HEK293 (cell line): ENCODE measurements around the gene HMOX1.

Experiments
- CTCF ChIA-PET: fragments of 350-600 bp; formaldehyde crosslinking; extraction: SDS; loops from one replicate; lab custom pipeline; 2021; ENCODE audit warnings: antibody characterized with exemption; lab: Yijun Ruan, JAX
- POLR2A ChIA-PET: fragments of 300-600 bp; formaldehyde crosslinking; extraction: SDS; loops from one replicate; lab custom pipeline; 2020; ENCODE audit warnings: antibody characterized with exemption, inconsistent platforms; lab: Yijun Ruan, JAX
- H3K27ac ChIP-seq: fragments of 200-500 bp; sonication (Bioruptor generic); 2 replicates; pipeline ENCODE4 v1.5.1; 2014; ENCODE audit warnings: low read depth, low read length, control low read depth, inconsistent platforms; ENCODE audit errors: extremely low read depth
- H3K36me3 ChIP-seq, 2 experiments: fragments of 200-500 bp in 1 of 2; sonication (Bioruptor generic) in 1 of 2; 1 replicate in 1 of 2; 2 replicates in 1 of 2; pipeline ENCODE4 v1.5.1; 2014 to 2017; ENCODE audit warnings: inconsistent platforms in 2 of 2, low read length in 2 of 2; ENCODE audit not compliant: control insufficient read depth in 2 of 2, insufficient read depth in 1 of 2
- H3K4me1 ChIP-seq: fragments of 200-500 bp; sonication (Bioruptor generic); 2 replicates; pipeline ENCODE4 v1.5.1; 2014; ENCODE audit warnings: mild to moderate bottlenecking, low read length, inconsistent platforms; ENCODE audit not compliant: control insufficient read depth, insufficient read depth
- H3K4me3 ChIP-seq: 2 replicates; pipeline ENCODE4 v1.5.1; 2011; ENCODE audit warnings: low read depth, mild to moderate bottlenecking, control low read depth, low read length, moderate library complexity
- H3K9me3 ChIP-seq: fragments of 200-500 bp; sonication (Bioruptor generic); 2 replicates; pipeline ENCODE4 v1.5.1; 2014; ENCODE audit warnings: low read depth, low read length, inconsistent platforms; ENCODE audit not compliant: control insufficient read depth, insufficient read depth
- CTCF ChIP-seq: fragments of 450-650 bp; formaldehyde crosslinking; IDR thresholded peaks from 2 replicates; pipeline ENCODE4 v1.5.1; 2016; ENCODE audit warnings: missing biosample characterization, missing genetic modification characterization
- GLI4 ChIP-seq: fragments of 450-650 bp; formaldehyde crosslinking; IDR thresholded peaks from 2 replicates; pipeline ENCODE4 v1.5.1; 2016; ENCODE audit warnings: missing biosample characterization, missing genetic modification characterization
- KLF16 ChIP-seq: fragments of 450-650 bp; formaldehyde crosslinking; IDR thresholded peaks from 2 replicates; pipeline ENCODE4 v1.5.1; 2017; ENCODE audit warnings: missing biosample characterization, missing genetic modification characterization
- KLF7 ChIP-seq: fragments of 450-650 bp; formaldehyde crosslinking; IDR thresholded peaks from 2 replicates; pipeline ENCODE4 v1.5.1; 2016; ENCODE audit warnings: missing biosample characterization, missing genetic modification characterization, borderline replicate concordance
- KLF9 ChIP-seq: fragments of 450-650 bp; formaldehyde crosslinking; IDR thresholded peaks from 2 replicates; pipeline ENCODE4 v1.5.1; 2016; ENCODE audit warnings: missing biosample characterization, missing genetic modification characterization, low read depth
- PBX3 ChIP-seq: sonication (generic); formaldehyde crosslinking; IDR thresholded peaks from 2 replicates; pipeline ENCODE4 v1.8.1; 2022; ENCODE audit warnings: mild to moderate bottlenecking, moderate library complexity, missing genetic modification reagents
- ZBTB17 ChIP-seq: fragments of 450-650 bp; formaldehyde crosslinking; IDR thresholded peaks from 2 replicates; pipeline ENCODE4 v1.5.1; 2016; ENCODE audit warnings: missing biosample characterization, missing genetic modification characterization
- ZBTB6 ChIP-seq: fragments of 450-650 bp; formaldehyde crosslinking; IDR thresholded peaks from 2 replicates; pipeline ENCODE4 v1.5.1; 2017; ENCODE audit warnings: missing biosample characterization, missing genetic modification characterization
- ZFP37 ChIP-seq: fragments of 450-650 bp; formaldehyde crosslinking; IDR thresholded peaks from 2 replicates; pipeline ENCODE4 v1.5.1; 2016; ENCODE audit warnings: missing biosample characterization, missing genetic modification characterization
- ZNF155 ChIP-seq: fragments of 450-650 bp; formaldehyde crosslinking; IDR thresholded peaks from 2 replicates; pipeline ENCODE4 v1.5.1; 2016; ENCODE audit warnings: missing biosample characterization, missing genetic modification characterization
- ZNF211 ChIP-seq: fragments of 450-650 bp; formaldehyde crosslinking; IDR thresholded peaks from 2 replicates; pipeline ENCODE4 v1.5.1; 2016; ENCODE audit warnings: low read depth, missing biosample characterization, missing genetic modification characterization
- ZNF223 ChIP-seq: fragments of 450-650 bp; formaldehyde crosslinking; IDR thresholded peaks from 2 replicates; pipeline ENCODE4 v1.5.1; 2016; ENCODE audit warnings: missing biosample characterization, missing genetic modification characterization
- ZNF354C ChIP-seq: fragments of 450-650 bp; formaldehyde crosslinking; IDR thresholded peaks from 2 replicates; pipeline ENCODE4 v1.5.1; 2016; ENCODE audit warnings: missing biosample characterization, missing genetic modification characterization, low read depth, borderline replicate concordance
- ZNF48 ChIP-seq: fragments of 450-650 bp; formaldehyde crosslinking; IDR thresholded peaks from 2 replicates; pipeline ENCODE4 v1.5.1; 2016; ENCODE audit warnings: missing biosample characterization, missing genetic modification characterization
- ZNF501 ChIP-seq: fragments of 450-650 bp; formaldehyde crosslinking; IDR thresholded peaks from 2 replicates; pipeline ENCODE4 v1.5.1; 2016; ENCODE audit warnings: missing biosample characterization, missing genetic modification characterization
- ZNF555 ChIP-seq: fragments of 450-650 bp; formaldehyde crosslinking; conservative IDR thresholded peaks from 2 replicates; pipeline ENCODE4 v1.5.1; 2017; ENCODE audit warnings: missing biosample characterization, mild to moderate bottlenecking, missing genetic modification characterization, inconsistent platforms
- ZNF768 ChIP-seq: fragments of 450-650 bp; formaldehyde crosslinking; IDR thresholded peaks from 2 replicates; pipeline ENCODE4 v1.5.1; 2018; ENCODE audit warnings: missing biosample characterization, mild to moderate bottlenecking, missing genetic modification characterization
- ZNF837 ChIP-seq: fragments of 450-650 bp; formaldehyde crosslinking; IDR thresholded peaks from 2 replicates; pipeline ENCODE4 v1.5.1; 2016; ENCODE audit warnings: missing biosample characterization, missing genetic modification characterization
- ZSCAN23 ChIP-seq: fragments of 450-650 bp; formaldehyde crosslinking; IDR thresholded peaks from 2 replicates; pipeline ENCODE4 v1.5.1; 2016; ENCODE audit warnings: missing biosample characterization, missing genetic modification characterization
- ZXDB ChIP-seq: fragments of 450-650 bp; formaldehyde crosslinking; IDR thresholded peaks from 2 replicates; pipeline ENCODE4 v1.5.1; 2016; ENCODE audit warnings: missing biosample characterization, missing genetic modification characterization
- TF ChIP-seq, protein P1 (sequence below): fragments of 450-650 bp; formaldehyde crosslinking; IDR thresholded peaks from 2 replicates; pipeline ENCODE4 v1.5.1; 2017; ENCODE audit warnings: missing biosample characterization, missing genetic modification characterization
- TF ChIP-seq, protein P2 (sequence below): fragments of 450-650 bp; formaldehyde crosslinking; IDR thresholded peaks from 2 replicates; pipeline ENCODE4 v1.5.1; 2016; ENCODE audit warnings: missing biosample characterization, missing genetic modification characterization, borderline replicate concordance
- TF ChIP-seq, protein P3 (sequence below): fragments of 450-650 bp; formaldehyde crosslinking; IDR thresholded peaks from 2 replicates; pipeline ENCODE4 v1.5.1; 2016; ENCODE audit warnings: missing biosample characterization, missing genetic modification characterization

The HMOX1 gene

DNA sequence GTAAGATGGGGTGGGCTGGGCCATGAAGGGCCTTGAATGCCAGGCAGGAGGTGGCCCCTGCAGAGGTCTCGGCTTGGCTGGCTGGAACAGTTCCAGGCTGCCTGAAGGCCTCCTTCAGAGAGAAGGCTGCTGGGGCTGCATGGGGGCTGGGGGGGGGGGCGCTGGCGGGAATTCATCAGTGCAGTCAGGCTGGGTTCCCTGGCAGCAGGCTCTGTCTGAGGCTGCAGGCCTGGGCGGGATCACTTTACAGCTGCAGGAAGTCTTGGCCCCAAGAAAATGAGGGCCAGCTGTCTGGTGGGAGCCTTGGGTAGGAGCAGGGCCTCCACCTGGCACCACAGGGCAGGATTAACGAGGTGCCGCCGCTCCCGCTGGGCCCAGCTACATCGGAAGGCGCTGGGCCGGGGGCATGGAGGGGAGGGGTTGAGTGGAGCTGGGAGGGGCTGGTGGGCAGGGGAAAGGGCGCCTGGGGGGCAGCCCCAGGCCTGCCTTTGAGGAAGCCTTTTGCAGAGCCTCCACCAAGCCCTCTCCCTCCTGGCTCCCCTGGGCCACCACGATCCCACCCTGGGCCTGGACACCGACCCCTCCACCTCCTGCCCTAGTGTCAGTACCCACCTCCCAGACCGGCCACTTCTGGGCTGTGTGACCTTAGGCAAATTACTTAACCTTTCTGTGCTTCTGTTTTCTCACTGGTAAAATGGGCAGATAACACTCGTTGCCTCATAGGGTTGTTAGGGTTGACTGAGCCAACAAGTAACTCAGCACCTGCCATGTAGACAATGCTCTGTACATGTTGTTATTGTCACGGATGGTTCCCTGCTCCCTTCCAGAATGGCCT, 31.0 kb upstream of the HMOX1 start (continued):
- TF ChIP-seq, protein P1, sequence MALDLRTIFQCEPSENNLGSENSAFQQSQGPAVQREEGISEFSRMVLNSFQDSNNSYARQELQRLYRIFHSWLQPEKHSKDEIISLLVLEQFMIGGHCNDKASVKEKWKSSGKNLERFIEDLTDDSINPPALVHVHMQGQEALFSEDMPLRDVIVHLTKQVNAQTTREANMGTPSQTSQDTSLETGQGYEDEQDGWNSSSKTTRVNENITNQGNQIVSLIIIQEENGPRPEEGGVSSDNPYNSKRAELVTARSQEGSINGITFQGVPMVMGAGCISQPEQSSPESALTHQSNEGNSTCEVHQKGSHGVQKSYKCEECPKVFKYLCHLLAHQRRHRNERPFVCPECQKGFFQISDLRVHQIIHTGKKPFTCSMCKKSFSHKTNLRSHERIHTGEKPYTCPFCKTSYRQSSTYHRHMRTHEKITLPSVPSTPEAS (tag by site-specific recombination), result no peak
- TF ChIP-seq ZNF768 (tag by site-specific recombination), result peak; percentile 91; the same call in 1 of the 2 replicates
- no peak for TF ChIP-seq ZNF211 (tag by site-specific recombination)
- TF ChIP-seq ZSCAN23 (tag by site-specific recombination), result no peak

DNA sequence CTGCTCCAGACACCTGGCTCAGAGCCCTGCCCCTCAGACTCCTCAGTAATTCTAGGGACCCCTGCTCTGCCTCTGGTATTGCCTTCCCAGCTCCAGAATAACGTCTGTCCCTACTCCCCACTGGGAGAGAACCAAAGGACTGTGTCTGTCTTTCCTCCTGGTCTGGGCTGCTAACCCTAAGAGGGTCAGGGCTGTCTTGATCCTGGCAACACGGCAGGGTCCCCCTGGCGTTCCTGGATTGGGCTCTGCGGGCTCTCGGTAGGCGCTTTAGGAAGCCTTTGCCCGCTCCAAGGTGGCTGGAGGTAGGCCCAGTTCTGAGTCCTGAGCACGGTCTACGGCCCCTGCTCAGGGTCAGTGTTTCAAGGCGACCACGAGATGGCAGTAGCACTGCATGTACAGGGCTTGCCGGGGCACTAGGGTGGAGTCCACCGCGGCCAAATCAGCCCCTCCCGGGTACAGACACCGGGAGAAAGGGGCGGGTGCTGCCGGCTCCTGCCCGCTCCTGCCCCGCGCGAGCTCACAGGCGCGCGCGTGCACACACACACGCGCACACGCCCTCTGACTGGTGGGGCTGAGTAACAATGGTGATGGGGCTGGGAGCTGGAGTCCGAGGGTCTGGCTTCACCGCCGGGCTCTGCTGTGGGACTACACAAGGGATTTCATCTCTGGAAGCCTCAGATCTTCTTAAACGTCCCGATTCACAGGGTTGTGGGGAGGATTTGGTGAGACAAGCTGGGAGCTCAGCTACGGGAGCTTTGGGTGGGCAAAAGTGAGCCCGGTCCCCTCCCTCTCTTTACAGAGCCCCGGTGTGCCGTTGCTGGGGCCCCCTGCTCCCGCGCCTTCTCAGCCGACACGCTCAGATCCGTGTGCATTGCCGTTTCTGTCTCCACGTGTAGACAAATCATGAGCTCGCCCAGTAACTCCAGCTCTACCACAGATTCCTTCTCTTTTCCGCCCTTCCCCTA, 30.1 kb upstream of the HMOX1 start:
- H3K4me1 ChIP-seq, result no peaks in the 10 kb centered on the region
- peak overlapping the region; percentile 46 for H3K4me3 ChIP-seq
- POLR2A ChIA-PET, result interaction anchor here (0.6 to 1.9 kb wide), 10 partner anchors 10 to 890 kb away, joined by 3 to 5 read pairs (median 3); partner anchors contain the start of genes HMOX1 and TOM1
- peaks cover 0 to 13% of the 10 kb centered on the region in 2 experiments; a peak in 1 of 3 replicates for H3K36me3 ChIP-seq
- no peaks in the 10 kb centered on the region for H3K9me3 ChIP-seq
- CTCF ChIA-PET, result interaction anchor here (0.6 to 2.9 kb wide), 57 partner anchors 9 to 1483 kb away, joined by 3 to 33 read pairs (median 4); partner anchors contain the start of gene HMOX1
- H3K27ac ChIP-seq, result peak overlapping the region; percentile 10; the same call in 1 of the 2 replicates
- peak; percentile 97 for TF ChIP-seq CTCF (tag by site-specific recombination)
- TF ChIP-seq ZNF837, result no peak
- TF ChIP-seq ZFP37 (tag by site-specific recombination), result peak; percentile 56; the same call in 1 of the 2 replicates
- no peak for TF ChIP-seq GLI4 (tag by site-specific recombination)
- TF ChIP-seq ZNF48 (tag by site-specific recombination), result no peak
- TF ChIP-seq ZNF354C (tag by site-specific recombination), result no peak
- peak; percentile 89; the same call in 1 of the 2 replicates for TF ChIP-seq KLF7 (tag by site-specific recombination)
- no peak for TF ChIP-seq ZNF223 (tag by site-specific recombination)
- peak; percentile 65 for TF ChIP-seq ZBTB17 (tag by site-specific recombination)
- peak; percentile 76; the same call in 1 of the 2 replicates for TF ChIP-seq KLF16 (tag by site-specific recombination)
- TF ChIP-seq ZXDB (tag by site-specific recombination), result peak; percentile 47; the same call in 1 of the 2 replicates
- TF ChIP-seq, protein P2, sequence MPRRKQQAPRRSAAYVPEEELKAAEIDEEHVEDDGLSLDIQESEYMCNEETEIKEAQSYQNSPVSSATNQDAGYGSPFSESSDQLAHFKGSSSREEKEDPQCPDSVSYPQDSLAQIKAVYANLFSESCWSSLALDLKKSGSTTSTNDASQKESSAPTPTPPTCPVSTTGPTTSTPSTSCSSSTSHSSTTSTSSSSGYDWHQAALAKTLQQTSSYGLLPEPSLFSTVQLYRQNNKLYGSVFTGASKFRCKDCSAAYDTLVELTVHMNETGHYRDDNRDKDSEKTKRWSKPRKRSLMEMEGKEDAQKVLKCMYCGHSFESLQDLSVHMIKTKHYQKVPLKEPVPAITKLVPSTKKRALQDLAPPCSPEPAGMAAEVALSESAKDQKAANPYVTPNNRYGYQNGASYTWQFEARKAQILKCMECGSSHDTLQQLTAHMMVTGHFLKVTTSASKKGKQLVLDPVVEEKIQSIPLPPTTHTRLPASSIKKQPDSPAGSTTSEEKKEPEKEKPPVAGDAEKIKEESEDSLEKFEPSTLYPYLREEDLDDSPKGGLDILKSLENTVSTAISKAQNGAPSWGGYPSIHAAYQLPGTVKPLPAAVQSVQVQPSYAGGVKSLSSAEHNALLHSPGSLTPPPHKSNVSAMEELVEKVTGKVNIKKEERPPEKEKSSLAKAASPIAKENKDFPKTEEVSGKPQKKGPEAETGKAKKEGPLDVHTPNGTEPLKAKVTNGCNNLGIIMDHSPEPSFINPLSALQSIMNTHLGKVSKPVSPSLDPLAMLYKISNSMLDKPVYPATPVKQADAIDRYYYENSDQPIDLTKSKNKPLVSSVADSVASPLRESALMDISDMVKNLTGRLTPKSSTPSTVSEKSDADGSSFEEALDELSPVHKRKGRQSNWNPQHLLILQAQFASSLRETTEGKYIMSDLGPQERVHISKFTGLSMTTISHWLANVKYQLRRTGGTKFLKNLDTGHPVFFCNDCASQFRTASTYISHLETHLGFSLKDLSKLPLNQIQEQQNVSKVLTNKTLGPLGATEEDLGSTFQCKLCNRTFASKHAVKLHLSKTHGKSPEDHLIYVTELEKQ, result no peak
- TF ChIP-seq, protein P3, sequence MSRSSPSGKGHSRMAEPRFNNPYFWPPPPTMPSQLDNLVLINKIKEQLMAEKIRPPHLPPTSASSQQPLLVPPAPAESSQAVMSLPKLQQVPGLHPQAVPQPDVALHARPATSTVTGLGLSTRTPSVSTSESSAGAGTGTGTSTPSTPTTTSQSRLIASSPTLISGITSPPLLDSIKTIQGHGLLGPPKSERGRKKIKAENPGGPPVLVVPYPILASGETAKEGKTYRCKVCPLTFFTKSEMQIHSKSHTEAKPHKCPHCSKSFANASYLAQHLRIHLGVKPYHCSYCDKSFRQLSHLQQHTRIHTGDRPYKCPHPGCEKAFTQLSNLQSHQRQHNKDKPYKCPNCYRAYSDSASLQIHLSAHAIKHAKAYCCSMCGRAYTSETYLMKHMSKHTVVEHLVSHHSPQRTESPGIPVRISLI (tag by site-specific recombination), result no peak
- no peak for TF ChIP-seq ZBTB6 (tag by site-specific recombination)
- TF ChIP-seq ZNF155 (tag by site-specific recombination), result no peak
- peak; percentile 64 for TF ChIP-seq KLF9 (tag by site-specific recombination)
- no peak for TF ChIP-seq ZNF555
- TF ChIP-seq ZNF501 (tag by site-specific recombination), result peak; percentile 53; the same call in 1 of the 2 replicates
- no peak for TF ChIP-seq PBX3 (CRISPR knock-in tag)
